Glutamatergic neuron (in vitro differentiated cells): ENCODE measurements around the gene LIMCH1. TPM values are rescaled to one million over a fixed set of nuclear protein-coding genes. Genes with fewer than 3 reads are reported as not detected.

ENCODE experiments used
- DNase-seq: peaks from one replicate; pipeline ENCODE4 v3.0.0; 2022
- H3K27ac Mint-ChIP-seq: one replicate; pipeline ENCODE4 v1.8.0; 2020; ENCODE audit warnings: mild to moderate bottlenecking, mixed read lengths, inconsistent platforms; ENCODE audit not compliant: unreplicated experiment
- H3K27me3 Mint-ChIP-seq: one replicate; pipeline ENCODE4 v1.8.0; 2020; ENCODE audit warnings: mild to moderate bottlenecking, moderate library complexity, mixed read lengths, inconsistent platforms; ENCODE audit not compliant: unreplicated experiment
- H3K36me3 Mint-ChIP-seq: one replicate; pipeline ENCODE4 v1.8.0; 2020; ENCODE audit warnings: mild to moderate bottlenecking, mixed read lengths, inconsistent platforms; ENCODE audit not compliant: unreplicated experiment
- H3K4me1 Mint-ChIP-seq: one replicate; pipeline ENCODE4 v1.8.0; 2020; ENCODE audit warnings: mild to moderate bottlenecking, low read depth, mixed read lengths, inconsistent platforms; ENCODE audit not compliant: unreplicated experiment
- H3K4me3 Mint-ChIP-seq: one replicate; pipeline ENCODE4 v1.8.0; 2020; ENCODE audit warnings: mild to moderate bottlenecking, mixed read lengths, inconsistent platforms; ENCODE audit not compliant: unreplicated experiment
- H3K9me3 Mint-ChIP-seq: one replicate; pipeline ENCODE4 v1.8.0; 2020; ENCODE audit warnings: mild to moderate bottlenecking, moderate library complexity, mixed read lengths, inconsistent platforms; ENCODE audit not compliant: unreplicated experiment
- CTCF ChIP-seq: fragments of 200-600 bp; sonication (generic); IDR thresholded peaks from one replicate; pipeline ENCODE4 v1.5.0; 2021; ENCODE audit not compliant: partially characterized antibody, unreplicated experiment
- total RNA-seq: library from RNA; stranded (reverse); fragmentation: NEBNext Ultra II Directional; extraction: Animal tissue kit (Norgen Biotek cat#: 25700); gene quantifications from one replicate; pipeline ENCODE4 v1.2.1, GENCODE V29; 2021; ENCODE audit not compliant: unreplicated experiment

LIMCH1 gene
- total RNA-seq, 1 donor from 2014 or later = 22.5 TPM

GRCh38 chr4:41652971-41653370 is 115.0 kb downstream of the LIMCH1 start:
- no peak for DNase-seq
- Mint-ChIP-seq H3K4me1 (peaks cover 2% of the 10 kb centered on the region), H3K27me3 (no peaks in the 10 kb centered on the region), H3K36me3 (no peaks in the 10 kb centered on the region), H3K27ac (no peak overlapping the region), H3K4me3 (no peak overlapping the region), H3K9me3 (no peaks in the 10 kb centered on the region)
- TF ChIP-seq CTCF = no peak

- H3K27ac Mint-ChIP-seq = no peak overlapping the region
- H3K9me3 Mint-ChIP-seq = no peaks in the 10 kb centered on the region
- no peak for TF ChIP-seq CTCF
- H3K4me3 Mint-ChIP-seq = no peak overlapping the region
- peaks cover 2% of the 10 kb centered on the region for H3K4me1 Mint-ChIP-seq
- no peak for DNase-seq
- H3K27me3 Mint-ChIP-seq = no peaks in the 10 kb centered on the region
- no peaks in the 10 kb centered on the region for H3K36me3 Mint-ChIP-seq
These were observed 115.6 kb downstream of the LIMCH1 start for GRCh38 chr4:41653523-41653922.

GRCh38 chr4:41655177-41655576 is 117.2 kb downstream of the LIMCH1 start:
- DNase-seq = no peak
- no peak overlapping the region for H3K4me3 Mint-ChIP-seq
- H3K27me3 Mint-ChIP-seq = no peaks in the 10 kb centered on the region
- H3K9me3 Mint-ChIP-seq = no peaks in the 10 kb centered on the region
- no peaks in the 10 kb centered on the region for H3K36me3 Mint-ChIP-seq
- no peak for TF ChIP-seq CTCF
- H3K4me1 Mint-ChIP-seq = peaks cover 2% of the 10 kb centered on the region
- H3K27ac Mint-ChIP-seq = no peak overlapping the region

DNA sequence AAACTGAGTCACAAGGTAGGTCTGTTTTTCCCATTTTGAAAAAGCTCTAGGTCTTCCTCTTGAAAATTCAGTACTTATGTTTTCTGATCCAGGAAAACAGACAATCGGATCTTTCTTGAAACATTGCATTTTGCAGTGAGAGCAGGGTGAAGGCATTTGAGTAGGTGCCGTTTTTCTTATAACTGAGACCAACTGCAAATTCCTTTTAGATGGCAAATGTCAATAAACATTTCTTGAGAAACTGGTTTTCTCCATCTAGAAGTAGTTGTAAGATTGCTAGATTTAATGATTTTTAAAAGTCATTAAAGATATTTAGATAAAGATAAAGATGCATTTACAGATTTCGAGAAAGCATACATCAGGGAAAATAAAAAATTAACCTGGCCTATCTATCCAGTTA is 118.1 kb downstream of the LIMCH1 start:
- Mint-ChIP-seq H3K4me3 (no peak overlapping the region), H3K4me1 (peaks cover 2% of the 10 kb centered on the region), H3K9me3 (no peaks in the 10 kb centered on the region), H3K36me3 (no peaks in the 10 kb centered on the region), H3K27ac (no peak overlapping the region), H3K27me3 (no peaks in the 10 kb centered on the region)
- no peak for TF ChIP-seq CTCF
- no peak for DNase-seq

DNA sequence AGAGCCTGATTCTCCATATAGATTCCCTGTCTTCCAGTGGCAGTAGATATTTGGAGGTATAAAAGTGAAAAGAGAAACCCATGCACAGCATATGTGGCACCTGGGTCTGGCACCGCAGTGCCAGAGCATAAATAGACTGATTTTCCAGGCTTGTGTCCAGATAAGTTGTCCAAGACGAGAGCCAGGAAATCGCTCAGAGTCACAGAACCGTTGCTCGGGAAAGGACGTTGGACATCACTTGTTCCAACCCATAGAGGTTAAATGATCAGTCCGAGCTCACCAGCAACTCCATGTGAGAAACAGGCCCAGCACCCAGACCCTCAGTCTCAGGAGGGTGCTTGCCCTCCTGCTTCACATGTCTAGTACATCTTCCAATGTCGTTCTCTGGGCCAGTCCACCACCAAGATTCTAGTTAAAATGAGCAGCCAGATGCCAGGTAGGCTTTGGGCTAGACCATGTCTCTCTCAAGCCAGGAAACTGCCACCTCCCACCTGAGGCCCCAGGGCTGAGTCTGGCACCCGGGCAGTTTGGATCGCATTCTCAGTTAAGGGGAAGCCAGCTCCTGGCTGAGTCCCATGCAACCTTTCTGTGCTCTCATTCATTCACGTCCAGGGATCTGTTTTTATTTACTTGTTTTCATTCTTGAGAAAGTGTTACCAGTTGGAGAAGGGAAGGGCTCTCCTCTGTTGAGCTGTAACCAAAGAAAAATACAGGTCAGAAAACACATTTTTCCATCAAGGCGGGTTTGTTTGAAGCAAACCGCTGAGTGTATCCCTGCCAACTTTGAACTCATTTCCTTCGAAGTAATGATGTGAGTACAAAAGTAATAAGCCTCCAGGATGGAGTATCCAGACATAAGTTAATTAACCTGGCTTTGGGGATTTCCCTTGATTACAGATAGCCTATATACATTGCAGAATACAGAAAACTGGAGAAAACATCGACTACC is 118.9 kb downstream of the LIMCH1 start:
- Mint-ChIP-seq H3K27me3 (no peaks in the 10 kb centered on the region), H3K27ac (no peak overlapping the region), H3K4me3 (no peak overlapping the region), H3K9me3 (no peaks in the 10 kb centered on the region), H3K4me1 (peaks cover 2% of the 10 kb centered on the region), H3K36me3 (no peaks in the 10 kb centered on the region)
- no peak for DNase-seq
- TF ChIP-seq CTCF = no peak
